PFSK-1 (cell line): ENCODE data around the gene FOCAD.

Experiments used
- POLR2AphosphoS5 ChIP-seq: IDR thresholded peaks from 2 replicates; pipeline ENCODE4 v1.6.1; 2012; ENCODE audit warnings: low read depth, mild to moderate bottlenecking, control low read depth, low read length, moderate library complexity
- TAF1 ChIP-seq: IDR thresholded peaks from 2 replicates; pipeline ENCODE4 v1.6.1; 2012; ENCODE audit warnings: low read length, control low read depth, borderline replicate concordance; ENCODE audit not compliant: insufficient read depth
- TF ChIP-seq, protein P1 (sequence below), 2 experiments: IDR thresholded peaks; 2 replicates each; pipeline versions ENCODE4 v1.6.1 to v1.8.0; 2011 to 2012; ENCODE audit warnings: low read depth in 2 of 2, low read length in 2 of 2, control low read depth in 1 of 2, inconsistent platforms in 1 of 2, mild to moderate bottlenecking in 1 of 2, moderate library complexity in 1 of 2; ENCODE audit not compliant: insufficient read depth in 1 of 2

DNA sequence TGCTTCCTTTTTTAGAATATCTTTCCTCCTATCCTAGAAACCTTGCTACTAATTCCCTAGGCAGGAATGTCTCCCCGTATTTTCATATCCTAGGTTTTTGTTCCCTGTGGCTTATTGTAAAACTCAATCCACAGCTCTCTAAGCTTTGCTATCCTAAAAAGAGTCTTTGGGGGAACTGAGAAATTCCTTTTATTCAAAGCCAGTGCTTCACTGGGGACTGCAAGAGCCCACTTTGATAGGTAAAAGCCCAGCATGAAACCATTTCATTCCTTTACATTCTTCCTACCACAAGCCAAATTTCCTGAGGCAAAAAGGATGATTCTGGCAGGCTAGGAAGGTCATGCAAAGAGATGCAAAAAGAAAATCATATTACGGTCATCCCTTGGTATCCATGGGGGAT lies 353.2 kb downstream of the FOCAD start:
- TF ChIP-seq TAF1 (no peak), POLR2AphosphoS5 (no peak)
- TF ChIP-seq, protein P1, sequence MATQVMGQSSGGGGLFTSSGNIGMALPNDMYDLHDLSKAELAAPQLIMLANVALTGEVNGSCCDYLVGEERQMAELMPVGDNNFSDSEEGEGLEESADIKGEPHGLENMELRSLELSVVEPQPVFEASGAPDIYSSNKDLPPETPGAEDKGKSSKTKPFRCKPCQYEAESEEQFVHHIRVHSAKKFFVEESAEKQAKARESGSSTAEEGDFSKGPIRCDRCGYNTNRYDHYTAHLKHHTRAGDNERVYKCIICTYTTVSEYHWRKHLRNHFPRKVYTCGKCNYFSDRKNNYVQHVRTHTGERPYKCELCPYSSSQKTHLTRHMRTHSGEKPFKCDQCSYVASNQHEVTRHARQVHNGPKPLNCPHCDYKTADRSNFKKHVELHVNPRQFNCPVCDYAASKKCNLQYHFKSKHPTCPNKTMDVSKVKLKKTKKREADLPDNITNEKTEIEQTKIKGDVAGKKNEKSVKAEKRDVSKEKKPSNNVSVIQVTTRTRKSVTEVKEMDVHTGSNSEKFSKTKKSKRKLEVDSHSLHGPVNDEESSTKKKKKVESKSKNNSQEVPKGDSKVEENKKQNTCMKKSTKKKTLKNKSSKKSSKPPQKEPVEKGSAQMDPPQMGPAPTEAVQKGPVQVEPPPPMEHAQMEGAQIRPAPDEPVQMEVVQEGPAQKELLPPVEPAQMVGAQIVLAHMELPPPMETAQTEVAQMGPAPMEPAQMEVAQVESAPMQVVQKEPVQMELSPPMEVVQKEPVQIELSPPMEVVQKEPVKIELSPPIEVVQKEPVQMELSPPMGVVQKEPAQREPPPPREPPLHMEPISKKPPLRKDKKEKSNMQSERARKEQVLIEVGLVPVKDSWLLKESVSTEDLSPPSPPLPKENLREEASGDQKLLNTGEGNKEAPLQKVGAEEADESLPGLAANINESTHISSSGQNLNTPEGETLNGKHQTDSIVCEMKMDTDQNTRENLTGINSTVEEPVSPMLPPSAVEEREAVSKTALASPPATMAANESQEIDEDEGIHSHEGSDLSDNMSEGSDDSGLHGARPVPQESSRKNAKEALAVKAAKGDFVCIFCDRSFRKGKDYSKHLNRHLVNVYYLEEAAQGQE (IDR thresholded peaks at IDR 0.05; ENCODE audit: insufficient read depth in 1 of 2, low read depth in 2 of 2, low read length in 2 of 2): no peak
